Measurements from ENCODE around the gene MMP1.

GRCh38 chr11:102832612-102833011, 34.7 kb upstream of the MMP1 start:
- TF ChIP-seq REST (IDR thresholded peaks at IDR 0.05; ENCODE audit: insufficient read depth in 1 of 2, low read depth in 2 of 2, low read length in 2 of 2) (no peak), TAF1 (IDR thresholded peaks at IDR 0.05; ENCODE audit: borderline replicate concordance, insufficient read depth, low read length) (no peak), POLR2AphosphoS5 (IDR thresholded peaks at IDR 0.05; ENCODE audit: low read depth, low read length) (no peak), SIN3A (IDR thresholded peaks at IDR 0.05; ENCODE audit: borderline replicate concordance, insufficient read depth, low read length) (no peak)
